Brain microvascular endothelial cell (primary cell): ENCODE data around the gene METTL27.

Experiments
- DNase-seq: peaks from one replicate; pipeline ENCODE4 v3.0.0-alpha.2; 2020
- H3K27ac ChIP-seq: fragments of 250-450 bp; sonication (Bioruptor Pico); 2 replicates; pipeline ENCODE4 v1.5.1; 2020; ENCODE audit warnings: mild to moderate bottlenecking, moderate library complexity
- H3K27me3 ChIP-seq: fragments of 250-450 bp; sonication (Bioruptor Pico); replicated peaks from 2 replicates; pipeline ENCODE4 v1.5.1; 2020; ENCODE audit warnings: mild to moderate bottlenecking
- H3K36me3 ChIP-seq: fragments of 250-450 bp; sonication (Bioruptor Pico); replicated peaks from 2 replicates; pipeline ENCODE4 v1.5.1; 2020; ENCODE audit warnings: mild to moderate bottlenecking
- H3K4me3 ChIP-seq: 2 replicates; pipeline ENCODE4 v1.5.1; 2011; ENCODE audit warnings: low read depth, mild to moderate bottlenecking, control low read depth, low read length, moderate library complexity
- in situ Hi-C: cut with HindIII; loops from 2 replicates; pipeline ENCODE4 v1.10.0; 2017; ENCODE audit warnings: low sequenced_read_pairs, low pct_ligation_motif_present
- TF ChIP-seq, protein P1 (sequence below): IDR thresholded peaks from 2 replicates; pipeline ENCODE4 v1.5.1; 2011; ENCODE audit warnings: low read depth, mild to moderate bottlenecking, moderate library complexity, low read length, control low read depth, inconsistent platforms; ENCODE audit errors: missing control alignments

METTL27 gene

DNA sequence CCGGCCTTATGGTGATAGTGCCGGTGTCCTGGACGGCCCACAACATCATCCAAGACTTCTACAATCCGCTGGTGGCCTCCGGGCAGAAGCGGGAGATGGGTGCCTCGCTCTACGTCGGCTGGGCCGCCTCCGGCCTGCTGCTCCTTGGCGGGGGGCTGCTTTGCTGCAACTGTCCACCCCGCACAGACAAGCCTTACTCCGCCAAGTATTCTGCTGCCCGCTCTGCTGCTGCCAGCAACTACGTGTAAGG is 10.8 kb downstream of the METTL27 start:
- DNase-seq = no peak
- Histone ChIP-seq H3K27me3 (no peaks in the 10 kb centered on the region), H3K36me3 (no peaks in the 10 kb centered on the region), H3K27ac (no peak overlapping the region), H3K4me3 (no peak overlapping the region)
- in situ Hi-C loops = no loop called here
- TF ChIP-seq, protein P1, sequence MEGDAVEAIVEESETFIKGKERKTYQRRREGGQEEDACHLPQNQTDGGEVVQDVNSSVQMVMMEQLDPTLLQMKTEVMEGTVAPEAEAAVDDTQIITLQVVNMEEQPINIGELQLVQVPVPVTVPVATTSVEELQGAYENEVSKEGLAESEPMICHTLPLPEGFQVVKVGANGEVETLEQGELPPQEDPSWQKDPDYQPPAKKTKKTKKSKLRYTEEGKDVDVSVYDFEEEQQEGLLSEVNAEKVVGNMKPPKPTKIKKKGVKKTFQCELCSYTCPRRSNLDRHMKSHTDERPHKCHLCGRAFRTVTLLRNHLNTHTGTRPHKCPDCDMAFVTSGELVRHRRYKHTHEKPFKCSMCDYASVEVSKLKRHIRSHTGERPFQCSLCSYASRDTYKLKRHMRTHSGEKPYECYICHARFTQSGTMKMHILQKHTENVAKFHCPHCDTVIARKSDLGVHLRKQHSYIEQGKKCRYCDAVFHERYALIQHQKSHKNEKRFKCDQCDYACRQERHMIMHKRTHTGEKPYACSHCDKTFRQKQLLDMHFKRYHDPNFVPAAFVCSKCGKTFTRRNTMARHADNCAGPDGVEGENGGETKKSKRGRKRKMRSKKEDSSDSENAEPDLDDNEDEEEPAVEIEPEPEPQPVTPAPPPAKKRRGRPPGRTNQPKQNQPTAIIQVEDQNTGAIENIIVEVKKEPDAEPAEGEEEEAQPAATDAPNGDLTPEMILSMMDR = no peak

DNA sequence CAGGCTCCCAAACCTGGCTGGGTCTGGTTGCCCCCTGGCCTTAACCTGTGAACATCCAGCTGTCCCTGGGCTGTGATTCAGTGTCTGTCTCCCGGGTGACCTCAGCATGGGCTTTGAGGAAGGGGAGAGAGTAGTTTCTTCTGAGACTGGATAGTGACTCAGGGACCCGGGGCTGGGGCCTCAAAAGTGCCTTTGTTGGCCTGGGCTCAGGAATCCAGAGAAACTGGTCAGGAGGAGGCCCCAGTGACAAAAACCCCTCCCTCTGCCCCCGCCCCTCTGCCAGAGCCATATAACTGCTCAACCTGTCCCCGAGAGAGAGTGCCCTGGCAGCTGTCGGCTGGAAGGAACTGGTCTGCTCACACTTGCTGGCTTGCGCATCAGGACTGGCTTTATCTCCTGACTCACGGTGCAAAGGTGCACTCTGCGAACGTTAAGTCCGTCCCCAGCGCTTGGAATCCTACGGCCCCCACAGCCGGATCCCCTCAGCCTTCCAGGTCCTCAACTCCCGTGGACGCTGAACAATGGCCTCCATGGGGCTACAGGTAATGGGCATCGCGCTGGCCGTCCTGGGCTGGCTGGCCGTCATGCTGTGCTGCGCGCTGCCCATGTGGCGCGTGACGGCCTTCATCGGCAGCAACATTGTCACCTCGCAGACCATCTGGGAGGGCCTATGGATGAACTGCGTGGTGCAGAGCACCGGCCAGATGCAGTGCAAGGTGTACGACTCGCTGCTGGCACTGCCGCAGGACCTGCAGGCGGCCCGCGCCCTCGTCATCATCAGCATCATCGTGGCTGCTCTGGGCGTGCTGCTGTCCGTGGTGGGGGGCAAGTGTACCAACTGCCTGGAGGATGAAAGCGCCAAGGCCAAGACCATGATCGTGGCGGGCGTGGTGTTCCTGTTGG is 11.4 kb downstream of the METTL27 start, which contains the start of gene CLDN4:
TSS of gene CLDN4 (plus strand) at position 316 of the 903 bp plus-strand sequence. CDS start at position 522, 206 bp downstream.
- no peak within 1 kb of the TSS for H3K4me3 ChIP-seq

DNA sequence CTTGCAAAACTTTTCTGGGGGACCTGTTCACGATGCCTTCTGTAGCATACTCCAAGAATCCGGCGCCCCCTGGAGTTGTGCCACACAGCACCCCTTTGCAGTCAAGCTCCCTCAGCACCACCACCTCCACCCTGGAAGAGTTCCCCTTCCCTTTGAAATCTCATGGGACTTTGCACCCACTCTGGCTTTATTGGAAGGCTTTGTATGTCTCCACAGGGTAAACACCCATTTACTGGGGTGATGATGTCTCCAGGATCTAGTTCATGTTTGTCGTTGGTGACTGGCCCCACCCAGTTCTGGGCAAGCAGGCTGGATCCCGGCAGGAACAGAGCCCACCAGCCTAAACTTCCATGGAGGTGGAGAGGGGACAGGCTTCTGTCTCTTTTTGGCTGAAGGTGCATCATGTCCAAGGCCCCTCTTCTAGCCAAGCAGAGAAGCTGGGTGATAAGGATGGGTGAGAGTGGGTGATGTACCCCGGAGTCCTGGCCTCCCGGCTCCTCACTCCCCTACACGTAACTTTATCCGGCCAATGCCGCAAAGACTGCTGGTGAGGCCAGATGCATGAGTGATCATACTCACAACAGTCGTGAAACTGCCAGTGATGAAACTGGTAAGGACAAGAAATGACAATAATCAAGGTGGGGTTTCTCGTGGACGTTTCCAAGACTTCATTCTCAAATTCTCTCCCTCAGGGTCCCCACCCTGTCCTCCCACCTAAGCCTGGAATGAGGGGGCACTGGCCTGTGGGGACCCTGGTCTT is 12.2 kb downstream of the METTL27 start:
- H3K27me3 ChIP-seq = no peaks in the 10 kb centered on the region
- no peak overlapping the region for H3K27ac ChIP-seq
- no peaks in the 10 kb centered on the region for H3K36me3 ChIP-seq
- TF ChIP-seq, protein P1 = peak; percentile 5
- H3K4me3 ChIP-seq = no peak overlapping the region
- in situ Hi-C loops = no loop called here
- DNase-seq = no peak

More for the DNA sequence above, 11.4 kb downstream of the METTL27 start, which contains the start of gene CLDN4:
- Histone ChIP-seq H3K36me3 (no peaks in the 10 kb centered on the region), H3K27ac (no peak within 1 kb of the TSS), H3K27me3 (no peaks in the 10 kb centered on the region)
- in situ Hi-C loops = no loop called here
- TF ChIP-seq, protein P1 = no peak
- DNase-seq = no peak

DNA sequence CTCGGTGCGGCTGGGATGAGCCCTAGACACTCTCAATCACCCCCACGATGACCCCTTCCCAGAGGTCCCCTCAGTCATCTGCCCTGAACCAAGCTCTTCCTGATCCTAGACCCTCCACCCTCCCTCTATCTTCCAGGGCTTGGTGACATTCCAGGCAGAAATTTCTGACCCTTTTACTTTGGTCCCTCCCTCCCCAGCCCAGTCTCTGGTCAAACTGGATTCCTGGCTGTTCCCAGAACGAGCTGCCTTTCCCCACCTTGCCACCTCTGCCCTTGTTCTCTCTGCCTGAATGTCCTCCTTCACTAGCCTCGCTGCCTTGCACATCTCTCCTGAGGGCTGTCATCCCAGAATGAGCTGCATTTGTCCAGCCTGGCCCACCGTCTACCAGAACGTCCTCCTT is 12.8 kb downstream of the METTL27 start:
- Histone ChIP-seq H3K36me3 (no peaks in the 10 kb centered on the region), H3K27ac (no peak overlapping the region), H3K27me3 (no peaks in the 10 kb centered on the region), H3K4me3 (no peak overlapping the region)
- TF ChIP-seq, protein P1 = no peak
- DNase-seq = no peak
- in situ Hi-C loops = no loop called here

DNA sequence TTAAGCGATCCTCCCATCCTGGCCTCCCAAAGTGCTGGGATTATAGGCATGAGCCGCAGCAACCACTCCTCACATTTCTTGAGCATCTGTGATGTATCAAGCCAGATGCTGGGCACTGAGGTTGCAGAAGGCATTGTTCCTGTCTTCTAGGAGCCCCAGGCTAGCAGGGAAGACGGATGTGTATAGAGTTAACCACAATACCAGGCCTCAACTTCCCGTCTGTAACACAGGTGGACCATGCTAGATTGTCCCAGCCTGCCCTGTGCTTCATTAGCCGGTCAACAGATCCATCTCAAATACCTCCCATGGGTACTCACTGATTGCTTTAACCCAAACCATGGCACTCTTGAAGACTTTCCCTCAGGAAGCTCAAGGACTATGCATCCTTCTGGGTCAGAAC is 13.3 kb downstream of the METTL27 start:
- in situ Hi-C loops = no loop called here
- Histone ChIP-seq H3K36me3 (no peaks in the 10 kb centered on the region), H3K27ac (no peak overlapping the region), H3K27me3 (no peaks in the 10 kb centered on the region), H3K4me3 (no peak overlapping the region)
- no peak for DNase-seq
- TF ChIP-seq, protein P1 = no peak
